Colon (tissue), 2 donors: Measurements from ENCODE around the gene NFATC2.
"Not testable (repeated sequence)": the region's sequence is repeated elsewhere in the genome, so short reads cannot be mapped to it uniquely, and the experiment has no call there.

Experiments used
- FAIRE-seq: peaks from 2 replicates; lab custom pipeline; 2012; peaks lifted over from hg19 to GRCh38; lab: Jason Lieb, UNC
- donor health status: control.
- donor health status: control.

The NFATC2 gene

DNA sequence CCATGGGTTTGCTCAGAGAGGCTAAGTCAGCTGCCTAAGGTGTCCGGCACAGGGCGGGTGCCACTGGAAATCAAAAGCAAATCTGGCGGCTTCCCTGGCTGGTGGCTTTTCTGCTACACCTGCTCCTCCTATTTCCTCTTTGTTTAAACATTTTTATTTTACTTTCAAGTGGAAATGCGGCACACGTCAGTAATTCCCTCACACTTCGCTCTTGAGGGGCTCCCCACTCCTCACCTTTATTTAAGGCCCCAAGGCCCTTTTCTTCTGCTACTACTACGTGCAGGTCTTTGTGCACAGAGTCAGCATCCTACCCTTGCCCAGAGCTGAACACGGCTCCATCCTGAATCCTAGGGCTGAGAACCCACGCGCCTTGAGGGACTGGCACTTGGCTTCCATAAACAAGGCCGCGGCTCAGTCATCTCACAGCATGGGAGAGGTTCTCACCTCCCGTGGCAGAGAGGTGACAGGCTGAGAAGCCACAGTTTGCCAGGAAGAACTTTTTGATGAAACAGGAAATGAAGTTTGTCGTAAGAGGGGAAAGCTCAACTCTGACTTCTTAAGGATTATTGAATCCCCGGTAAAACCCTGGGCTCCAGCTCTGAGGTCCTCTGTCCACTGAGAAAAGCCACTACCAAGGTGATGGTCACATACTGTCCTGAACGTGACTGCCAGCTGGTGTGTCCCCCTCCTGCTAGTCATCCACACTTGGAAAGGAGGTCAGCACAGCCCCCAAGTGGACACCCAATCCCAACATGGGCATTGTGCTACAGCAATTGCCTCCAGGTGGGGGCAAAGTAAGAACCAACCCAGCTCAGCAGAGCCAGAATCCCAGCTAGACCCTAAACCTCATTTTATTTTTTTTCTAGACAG lies 48.0 kb downstream of the NFATC2 start:
- FAIRE-seq = no peak

DNA sequence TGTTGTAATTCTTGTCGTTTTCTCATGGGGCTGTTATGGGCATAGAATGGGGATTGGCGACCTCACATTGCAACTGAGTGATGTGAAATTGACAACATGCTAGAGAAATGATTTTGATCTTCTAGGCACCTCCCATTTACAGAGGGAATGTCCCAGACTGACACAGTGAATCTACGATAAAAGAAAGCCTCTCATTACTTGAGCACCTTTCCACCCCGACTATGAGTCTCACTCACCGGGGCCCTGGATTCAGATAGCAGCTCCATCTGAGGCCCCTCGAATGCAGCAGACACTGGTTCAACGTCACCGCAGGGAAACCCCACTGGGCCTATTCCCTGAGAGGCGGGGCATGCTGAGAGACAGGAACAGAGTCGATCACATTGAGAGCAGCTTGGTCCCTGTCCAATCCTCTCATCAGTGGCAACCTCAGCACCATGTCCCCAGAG lies 49.1 kb downstream of the NFATC2 start:
- FAIRE-seq = no peak

DNA sequence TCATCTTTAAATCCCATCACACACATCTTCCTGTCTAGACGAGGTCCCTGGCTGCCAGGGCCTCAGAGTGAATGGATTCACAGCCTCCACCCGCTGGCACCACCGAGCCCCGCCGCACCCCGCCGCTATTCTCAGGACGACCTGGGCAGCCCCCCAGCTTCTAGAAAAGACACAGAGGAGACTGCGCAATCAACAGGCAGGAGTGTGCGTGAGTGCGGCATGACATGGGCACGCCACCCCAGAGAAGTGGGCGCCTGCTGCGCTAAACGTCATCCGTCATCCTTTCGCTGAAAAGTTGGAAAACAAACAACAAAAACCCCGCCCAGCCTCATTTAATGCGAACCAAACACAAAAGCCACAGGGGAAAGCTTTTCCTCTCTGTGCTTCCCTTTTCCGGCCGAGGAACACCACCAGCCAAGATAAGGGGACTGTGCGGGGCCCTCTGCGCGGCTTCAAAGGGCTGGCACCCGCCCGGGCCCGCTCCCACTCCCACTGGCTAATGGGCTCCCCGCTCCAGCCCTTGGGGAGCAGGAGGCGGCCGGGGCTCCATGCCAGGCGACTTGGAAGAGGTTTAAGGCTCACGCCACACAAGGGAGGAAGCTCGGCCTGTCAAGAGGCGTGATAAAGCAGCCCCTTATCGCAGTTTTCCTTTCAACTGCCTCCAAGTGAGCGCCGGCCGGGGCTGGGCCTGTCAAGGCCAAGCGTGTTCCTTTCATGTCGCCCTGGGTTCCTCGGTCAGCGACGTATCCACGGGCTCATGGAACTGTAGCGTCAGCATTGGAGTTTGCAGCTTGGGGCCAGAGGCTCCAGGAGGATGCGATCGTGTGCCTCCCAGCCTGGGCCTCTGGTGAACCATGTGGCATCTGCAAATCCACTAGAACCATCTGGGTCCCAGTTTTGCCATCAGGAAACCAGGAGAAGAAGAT lies 50.1 kb downstream of the NFATC2 start:
- no peak for FAIRE-seq

DNA sequence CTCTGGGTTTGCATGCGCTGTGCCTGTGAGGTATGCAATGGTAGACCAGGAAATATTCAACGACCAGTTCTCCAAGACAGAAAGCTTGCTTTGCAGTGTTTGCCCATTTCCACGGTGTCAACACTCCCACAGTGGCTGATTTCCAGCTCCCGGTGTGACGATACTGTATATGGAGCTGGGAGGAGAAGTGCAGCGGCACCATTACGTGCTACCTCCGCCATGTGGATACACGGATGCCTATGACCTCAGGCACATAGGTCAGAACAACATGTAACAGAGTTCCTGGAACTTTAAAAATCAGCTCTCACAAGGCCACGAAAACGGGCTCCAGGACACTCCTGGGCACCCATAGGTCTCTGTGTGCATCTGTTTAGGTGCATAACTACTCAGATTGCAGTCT lies 51.1 kb downstream of the NFATC2 start:
- FAIRE-seq = no peak

DNA sequence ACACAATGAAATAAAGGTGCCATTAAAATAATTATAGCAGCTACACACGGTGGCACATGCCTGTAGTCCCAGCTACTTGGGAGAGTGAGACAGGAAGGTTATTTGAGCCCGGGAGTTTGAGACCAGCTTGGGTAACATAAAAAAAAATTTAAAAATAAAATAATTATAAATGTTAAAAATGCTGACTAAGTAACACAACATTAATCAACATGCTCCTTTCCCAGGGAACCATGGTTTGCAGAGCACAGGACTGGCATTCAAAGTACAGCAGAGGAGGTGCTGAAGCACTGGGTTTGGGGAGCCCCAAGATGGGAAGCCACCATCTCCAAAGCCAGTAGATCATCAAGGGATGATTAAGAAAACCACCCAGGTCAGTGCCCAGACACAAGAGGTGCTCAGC lies 51.9 kb downstream of the NFATC2 start:
- FAIRE-seq = no peak

DNA sequence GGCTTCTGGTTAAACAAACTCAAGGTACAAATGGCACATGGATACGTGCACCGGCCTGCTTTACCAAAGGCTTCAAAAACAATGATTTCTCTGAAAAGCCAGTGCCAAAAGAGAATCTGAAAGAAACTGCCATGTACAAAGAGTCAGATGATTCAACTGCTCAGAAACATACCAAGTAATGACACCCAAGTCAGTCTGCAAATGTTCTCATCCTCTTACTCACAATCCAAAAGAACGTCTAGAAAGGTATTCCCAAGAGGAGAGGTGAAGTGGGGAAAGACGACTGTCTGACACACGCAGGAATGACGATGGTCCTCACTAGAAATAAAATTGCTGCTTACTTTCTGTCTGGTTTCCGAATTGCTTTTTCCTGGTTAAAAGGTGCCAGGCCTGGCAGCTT lies 52.9 kb downstream of the NFATC2 start:
- FAIRE-seq = no peak

DNA sequence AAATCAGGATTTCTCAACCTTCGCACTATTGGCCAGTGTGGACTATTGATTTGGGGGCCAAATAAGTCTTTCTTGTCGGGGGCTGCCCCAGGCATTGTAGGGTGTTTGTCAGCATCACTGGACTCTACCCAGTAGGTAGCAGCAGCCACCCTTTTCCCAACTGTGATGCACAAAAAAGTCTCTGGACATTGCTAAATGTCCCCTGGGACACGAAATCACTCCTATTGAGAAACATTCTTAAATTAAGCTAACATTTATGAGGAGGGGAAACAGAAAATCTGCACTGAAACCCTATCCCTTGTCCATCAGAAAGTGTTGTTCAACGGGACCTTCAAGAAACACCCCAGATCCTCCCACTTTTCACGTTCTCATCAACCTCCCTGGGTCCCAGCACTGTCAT lies 54.2 kb downstream of the NFATC2 start:
- no peak for FAIRE-seq

DNA sequence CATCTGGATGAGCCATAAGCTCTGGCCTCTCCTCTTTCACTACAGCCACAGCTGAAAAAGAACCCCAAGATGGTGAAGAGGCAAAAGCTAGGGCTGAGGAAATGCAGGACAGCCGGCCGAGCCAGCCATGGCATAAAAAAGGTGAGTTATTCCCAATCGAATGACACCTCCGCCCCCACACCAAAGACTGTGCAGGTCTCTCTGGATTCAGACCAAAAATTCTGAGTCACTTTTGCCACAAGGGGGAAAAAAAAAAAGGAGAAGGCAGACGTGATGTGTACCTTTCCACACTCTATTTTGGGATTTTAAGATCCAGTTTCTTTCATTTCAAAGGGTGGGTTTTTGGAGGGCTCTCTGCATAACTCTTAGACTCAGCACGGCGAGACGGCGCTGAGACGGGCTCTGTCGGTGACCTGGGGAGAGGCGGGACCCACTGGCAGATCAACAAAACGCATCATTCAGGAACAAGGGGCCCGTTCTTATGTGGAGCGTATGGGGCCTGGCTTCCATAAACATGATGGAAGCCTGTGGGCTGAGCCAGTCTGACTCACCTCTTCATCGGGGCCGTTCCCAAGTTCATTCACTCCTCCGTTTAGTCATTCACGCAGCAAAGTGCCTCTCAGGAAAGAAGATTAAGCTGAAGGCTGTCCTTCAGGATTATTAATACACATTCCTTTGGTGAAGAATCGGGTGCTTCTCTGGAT lies 54.8 kb downstream of the NFATC2 start:
- no peak for FAIRE-seq

DNA sequence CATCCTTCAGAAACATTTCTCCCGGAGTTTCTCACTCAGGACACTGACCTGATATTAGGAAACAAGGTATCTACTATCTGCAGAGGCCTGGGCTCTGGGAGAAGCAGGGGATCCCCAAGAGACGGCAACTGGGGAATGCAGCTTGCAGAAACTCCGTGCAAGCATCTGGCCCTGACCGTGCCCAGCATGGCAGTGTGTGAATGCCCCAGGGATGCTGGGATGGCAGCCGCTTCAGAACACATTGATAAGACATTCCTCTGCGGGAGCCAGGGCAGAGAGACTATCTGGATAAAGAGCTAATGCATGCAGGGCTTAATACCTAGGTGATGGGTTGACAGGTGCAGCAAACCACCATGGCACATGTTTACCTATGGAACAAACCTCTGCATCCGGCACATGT lies 55.4 kb downstream of the NFATC2 start:
- FAIRE-seq = no peak

DNA sequence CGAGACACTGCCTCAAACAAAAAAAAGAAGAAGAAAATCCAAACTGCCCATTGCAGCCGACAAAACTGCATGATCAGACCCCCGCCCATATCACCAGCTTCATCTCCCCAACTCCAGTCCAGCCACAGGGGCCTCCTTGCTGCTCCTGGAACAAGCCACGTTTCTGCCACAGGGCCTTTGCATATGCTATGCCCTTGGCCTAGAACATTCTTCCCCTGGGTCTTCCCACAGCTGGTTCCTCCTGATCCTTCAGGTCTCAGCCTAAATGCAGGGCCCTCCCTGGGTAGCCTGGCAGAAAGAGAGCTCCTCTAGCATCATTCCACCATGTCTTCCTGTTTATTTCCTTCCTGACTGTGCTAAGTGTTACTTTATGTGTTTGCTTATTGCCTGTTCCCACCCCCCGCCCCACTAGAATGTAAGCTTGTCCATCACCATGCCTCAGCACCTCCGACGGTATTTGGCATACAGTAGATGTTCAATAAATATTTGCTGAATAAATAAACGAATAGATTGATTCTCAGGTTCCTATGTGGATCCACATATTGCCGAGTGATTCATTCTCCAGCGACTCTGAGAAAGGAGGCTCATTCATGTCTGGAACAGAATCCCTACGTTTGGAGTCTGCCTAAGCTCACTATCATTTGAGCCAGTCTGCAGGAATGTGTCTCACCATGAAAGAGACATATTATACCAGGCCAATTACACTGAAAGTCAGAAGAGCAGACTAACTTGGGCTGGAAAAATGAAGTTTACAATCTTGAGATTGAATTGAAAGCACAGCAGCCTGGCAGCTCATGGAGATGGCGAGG lies 56.1 kb downstream of the NFATC2 start:
- no peak for FAIRE-seq

DNA sequence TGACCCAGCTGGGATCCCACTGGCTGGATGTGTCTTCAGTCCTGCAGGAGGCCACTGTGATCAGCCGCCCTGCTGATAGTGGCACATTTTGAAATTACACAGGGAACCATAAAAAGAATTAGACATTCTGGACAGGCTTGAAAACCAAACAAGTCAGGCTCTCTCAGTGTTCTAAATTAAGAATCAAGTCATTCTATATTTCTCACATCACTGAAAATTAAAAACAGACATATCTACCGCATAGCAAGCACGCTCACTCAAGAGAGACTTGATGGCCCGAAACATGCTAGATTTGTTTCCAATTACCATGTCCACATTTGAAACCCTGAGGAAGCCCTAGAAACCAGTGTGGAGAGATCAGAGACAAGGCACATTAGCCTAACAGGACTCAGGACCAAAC lies 57.7 kb downstream of the NFATC2 start:
- no peak for FAIRE-seq

DNA sequence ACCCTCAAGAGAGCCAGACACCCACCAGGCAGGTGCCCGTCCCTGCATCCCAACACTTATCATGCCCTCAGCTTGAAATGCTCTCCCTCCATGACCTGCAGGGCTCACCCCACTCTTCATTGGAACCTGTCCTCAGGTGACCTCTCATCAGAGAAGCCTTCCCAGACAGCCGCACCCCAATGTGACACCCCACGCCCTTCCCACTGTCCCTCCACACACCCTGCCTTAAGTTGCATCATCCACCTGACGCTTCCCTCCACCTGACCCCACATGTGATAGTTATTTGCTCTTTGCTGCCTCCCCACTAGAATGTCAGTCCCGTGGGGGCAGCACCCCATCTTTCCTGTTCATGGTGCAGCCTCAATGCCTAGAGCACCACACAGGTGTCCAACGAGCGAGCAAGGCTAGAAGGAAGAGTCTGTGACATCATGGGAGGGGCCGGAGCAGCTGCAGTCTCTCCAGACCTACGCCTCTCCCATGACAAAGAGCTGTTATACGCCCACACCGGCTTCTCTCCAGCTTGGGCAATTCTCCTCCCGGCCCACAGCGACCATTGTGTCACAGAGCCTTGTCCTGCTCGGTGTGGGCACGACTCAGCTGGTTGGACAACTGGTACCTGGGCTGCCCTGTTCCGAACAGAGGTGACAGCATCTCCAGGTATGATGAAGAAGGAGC lies 58.2 kb downstream of the NFATC2 start:
- FAIRE-seq = no peak

DNA sequence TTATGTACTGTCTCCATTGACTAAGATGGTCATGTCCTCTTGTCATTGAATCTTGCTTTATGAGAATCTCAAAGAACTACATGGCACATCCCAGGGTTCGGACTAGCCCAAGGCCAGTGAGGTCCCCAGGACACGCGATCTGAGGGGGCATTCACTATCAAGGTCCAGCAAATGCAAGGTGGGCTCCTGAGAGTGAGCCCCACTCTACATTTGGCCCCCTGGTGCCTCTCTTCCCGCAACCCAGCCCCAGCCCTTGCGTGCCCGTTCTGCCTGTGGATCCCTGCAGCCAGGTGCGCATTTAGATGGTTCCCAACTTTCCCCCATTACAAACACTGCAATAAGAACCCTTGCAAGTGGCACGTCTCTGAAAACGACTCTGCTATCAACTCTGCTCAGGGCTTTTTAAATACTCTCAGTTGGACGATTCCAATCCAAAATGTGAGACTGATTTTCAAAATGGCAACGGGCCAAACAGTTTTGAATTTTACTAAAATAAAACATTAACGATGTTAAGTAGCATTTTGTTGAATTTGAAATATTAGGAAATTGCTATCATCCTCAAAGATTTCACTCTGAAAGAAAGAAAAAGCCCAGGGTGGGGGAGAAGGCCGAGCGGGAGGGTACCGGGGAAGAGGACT lies 59.6 kb downstream of the NFATC2 start:
- no peak for FAIRE-seq

DNA sequence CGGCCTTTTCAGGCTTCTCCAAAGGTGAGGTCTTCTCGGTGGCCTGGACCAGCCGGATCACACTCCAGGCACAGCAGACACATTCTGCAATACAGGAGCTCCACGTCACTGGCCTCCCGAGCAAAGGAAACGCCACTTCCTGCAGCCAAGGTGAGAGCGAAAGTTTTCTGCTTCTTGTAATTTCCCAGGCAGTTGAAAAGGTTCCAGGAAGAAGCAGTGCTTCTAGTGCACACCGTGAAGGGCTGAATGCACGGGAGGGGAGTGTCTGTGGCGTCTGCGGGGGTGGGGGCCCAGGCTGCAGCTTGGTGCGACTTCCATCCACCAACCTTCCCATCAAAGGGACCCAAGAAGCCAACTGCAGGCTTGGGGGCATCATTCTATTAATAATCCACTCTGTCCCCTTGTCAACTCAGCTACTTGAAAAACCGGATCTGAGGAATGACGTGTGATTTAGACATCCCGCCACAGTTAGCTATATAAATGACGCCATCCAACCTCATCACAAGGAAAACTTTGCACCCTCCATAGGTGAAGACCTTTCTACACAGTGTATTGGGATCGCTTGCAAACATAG lies 61.1 kb downstream of the NFATC2 start:
- FAIRE-seq = no peak

DNA sequence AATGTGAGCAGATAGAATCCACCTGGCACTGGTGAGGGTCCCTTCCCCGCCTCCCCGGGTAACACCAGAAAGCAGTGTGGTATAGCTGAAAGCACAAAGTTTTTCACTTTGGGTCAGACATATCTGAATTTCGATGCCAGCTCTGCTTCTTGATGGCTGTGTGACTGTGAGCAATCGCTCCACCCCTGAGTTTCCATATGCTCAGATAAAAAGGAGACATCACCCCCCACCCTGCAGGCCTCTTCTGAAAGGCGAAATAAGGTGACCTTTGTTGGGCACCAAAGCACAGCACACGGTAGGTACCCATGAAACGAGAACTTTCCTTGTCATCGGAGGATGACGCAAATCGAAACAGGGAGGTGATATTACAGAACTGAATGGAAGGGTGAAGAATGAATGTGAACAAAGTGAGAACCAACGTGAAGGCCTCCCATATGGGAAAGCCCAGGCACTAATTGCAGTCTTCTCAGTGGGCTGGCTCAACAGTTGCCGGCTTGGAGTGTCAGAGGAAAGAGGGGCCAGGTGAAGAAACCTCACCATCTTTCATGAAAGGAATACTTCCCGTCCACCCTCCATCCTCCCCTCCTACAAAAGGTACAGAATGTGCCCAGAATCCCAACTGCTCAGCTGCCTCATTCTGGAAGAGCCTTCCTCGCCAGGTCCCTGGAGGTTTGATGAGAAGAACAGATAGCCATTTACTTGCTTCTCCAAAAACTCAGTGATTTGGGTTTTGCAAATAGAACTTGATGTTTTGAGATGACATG lies 61.8 kb downstream of the NFATC2 start:
- FAIRE-seq = no peak

DNA sequence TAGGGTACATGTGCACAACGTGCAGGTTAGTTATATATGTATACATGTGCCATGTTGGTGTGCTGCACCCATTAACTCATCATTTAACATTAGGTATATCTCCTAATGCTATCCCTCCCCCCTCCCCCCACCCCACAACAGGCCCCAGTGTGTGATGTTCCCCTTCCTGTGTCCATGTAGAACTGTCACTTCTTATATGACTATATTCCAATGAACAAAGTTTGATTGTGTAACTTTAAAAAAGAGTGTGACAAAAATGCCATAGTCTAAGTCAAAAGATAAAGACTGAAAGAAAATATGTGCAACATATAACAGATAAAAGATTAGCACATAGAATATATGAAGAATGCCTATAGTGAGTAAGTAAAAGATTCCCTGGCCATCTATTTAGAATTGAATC lies 66.4 kb downstream of the NFATC2 start:
- FAIRE-seq = not testable (repeated sequence)

DNA sequence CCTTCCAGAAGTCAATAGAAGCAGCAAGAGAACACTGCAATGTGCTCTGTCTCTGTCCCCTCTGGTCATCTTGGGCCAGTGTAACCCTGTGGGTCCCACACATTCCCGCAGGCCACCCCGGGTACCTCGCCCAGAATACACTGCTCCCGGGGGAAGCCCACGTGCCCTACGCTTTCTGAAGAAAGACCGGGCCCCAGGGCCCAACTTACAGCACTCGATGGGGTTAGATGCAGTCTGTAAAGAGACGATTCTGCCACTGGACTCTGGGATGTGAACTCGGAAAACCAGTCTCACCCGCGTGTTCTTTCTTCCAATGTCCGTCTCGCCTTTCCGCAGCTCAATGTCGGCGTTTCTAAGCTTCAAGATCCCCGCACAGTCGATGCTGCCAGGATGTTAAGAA lies 68.7 kb downstream of the NFATC2 start:
- no peak for FAIRE-seq

DNA sequence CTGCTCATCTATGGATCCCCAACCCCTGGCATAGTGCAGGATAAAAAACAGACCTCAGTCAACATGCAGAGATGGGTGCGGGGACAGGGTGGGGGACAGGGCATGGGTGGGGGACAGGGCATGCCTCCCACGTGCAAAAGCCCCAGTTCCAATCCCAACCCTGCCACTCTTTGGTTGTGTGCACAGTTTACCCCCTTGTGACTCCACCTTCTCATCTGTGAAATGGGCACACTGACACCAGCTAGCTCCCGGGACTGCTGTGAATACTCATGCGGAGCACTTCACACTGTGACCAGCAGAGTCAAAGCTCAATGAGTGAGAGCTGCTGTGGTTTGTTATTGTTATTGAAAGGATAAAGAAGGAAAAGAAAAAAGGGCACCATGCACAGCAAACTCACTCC lies 69.3 kb downstream of the NFATC2 start:
- FAIRE-seq = no peak

DNA sequence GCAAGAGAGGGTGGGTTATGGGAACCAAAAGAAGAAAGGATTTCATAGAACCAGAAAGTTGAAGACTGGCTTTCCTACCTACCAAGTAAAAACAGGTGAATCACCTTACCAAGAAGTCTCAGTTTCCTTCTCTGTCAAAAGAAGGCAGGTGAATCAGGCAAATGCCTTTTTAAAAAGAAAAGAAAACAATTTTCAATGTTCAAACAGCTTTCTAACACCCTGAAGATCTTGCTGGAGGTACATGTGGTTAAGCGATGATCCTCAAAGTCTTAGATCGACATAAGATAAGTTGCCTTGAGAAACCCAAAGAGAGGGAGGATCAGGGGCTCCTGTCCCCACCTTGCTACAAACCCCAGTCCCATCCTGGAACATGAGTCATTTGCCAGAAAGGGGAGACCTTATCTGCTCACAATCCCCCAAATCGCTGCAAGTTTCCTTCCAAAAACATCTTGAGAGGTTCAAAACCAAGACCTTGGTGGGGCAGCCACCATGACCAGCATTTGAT lies 71.6 kb downstream of the NFATC2 start:
- no peak for FAIRE-seq
